Tibial nerve (tissue), 4 donors: ENCODE results near the gene WIZ.

Source experiments
- EP300 ChIP-seq, 2 donors: sonication (generic); formaldehyde crosslinking; IDR thresholded peaks; one replicate each; pipeline ENCODE4 v1.6.1; 2017; ENCODE audit warnings: antibody characterized with exemption in 2 of 2, mild to moderate bottlenecking in 1 of 2
- TF ChIP-seq, protein P1 (sequence below), 5 experiments: fragments of 200-600 bp in 3 of 5; fragments of 450-650 bp in 2 of 5; sonication (generic) in 3 of 5; IDR thresholded peaks; one replicate each; pipeline ENCODE4 v1.5.1; 2016 to 2019; ENCODE audit warnings: antibody characterized with exemption in 5 of 5, mild to moderate bottlenecking in 3 of 5, moderate library complexity in 2 of 5

DNA sequence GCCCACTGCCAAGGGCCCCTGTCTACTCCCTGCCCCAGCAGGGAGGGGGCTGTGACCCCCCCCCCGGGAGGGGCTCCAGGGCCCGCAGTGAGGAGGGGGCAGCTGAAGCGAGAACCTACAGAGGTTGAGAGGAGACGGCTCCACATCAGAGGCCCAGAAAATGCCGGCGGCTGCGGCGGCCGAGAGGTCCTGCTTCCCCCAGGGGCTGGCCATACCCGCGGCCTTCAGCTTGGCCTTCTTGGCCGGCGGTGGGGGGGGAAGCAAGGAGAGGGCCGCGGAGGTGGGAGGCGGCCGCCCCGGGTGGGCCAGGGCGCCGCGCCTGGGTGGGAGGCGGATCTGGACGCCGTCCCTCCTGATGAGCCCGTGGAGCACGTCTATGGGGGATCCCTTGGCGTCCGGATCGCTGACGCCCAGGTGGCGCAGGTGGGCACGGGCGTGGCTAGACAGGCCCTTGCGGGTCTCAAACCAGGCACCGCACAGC lies 21.7 kb downstream of the WIZ start:
- TF ChIP-seq EP300 (IDR thresholded peaks at IDR 0.05) = no peak
- TF ChIP-seq, protein P1, sequence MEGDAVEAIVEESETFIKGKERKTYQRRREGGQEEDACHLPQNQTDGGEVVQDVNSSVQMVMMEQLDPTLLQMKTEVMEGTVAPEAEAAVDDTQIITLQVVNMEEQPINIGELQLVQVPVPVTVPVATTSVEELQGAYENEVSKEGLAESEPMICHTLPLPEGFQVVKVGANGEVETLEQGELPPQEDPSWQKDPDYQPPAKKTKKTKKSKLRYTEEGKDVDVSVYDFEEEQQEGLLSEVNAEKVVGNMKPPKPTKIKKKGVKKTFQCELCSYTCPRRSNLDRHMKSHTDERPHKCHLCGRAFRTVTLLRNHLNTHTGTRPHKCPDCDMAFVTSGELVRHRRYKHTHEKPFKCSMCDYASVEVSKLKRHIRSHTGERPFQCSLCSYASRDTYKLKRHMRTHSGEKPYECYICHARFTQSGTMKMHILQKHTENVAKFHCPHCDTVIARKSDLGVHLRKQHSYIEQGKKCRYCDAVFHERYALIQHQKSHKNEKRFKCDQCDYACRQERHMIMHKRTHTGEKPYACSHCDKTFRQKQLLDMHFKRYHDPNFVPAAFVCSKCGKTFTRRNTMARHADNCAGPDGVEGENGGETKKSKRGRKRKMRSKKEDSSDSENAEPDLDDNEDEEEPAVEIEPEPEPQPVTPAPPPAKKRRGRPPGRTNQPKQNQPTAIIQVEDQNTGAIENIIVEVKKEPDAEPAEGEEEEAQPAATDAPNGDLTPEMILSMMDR (IDR thresholded peaks at IDR 0.05) = no peak
